ENCODE data around the gene TRIB2. TPM values are rescaled to one million over a fixed set of nuclear protein-coding genes. Genes with fewer than 3 reads are reported as not detected.

The TRIB2 gene
- total RNA-seq, 5 donors from 2014 or later (not counting 1 experiment from before 2014, with no cell fraction given) = 111 to 131 (median 121) TPM

GRCh38 chr2:12704378-12704777 is 12.4 kb upstream of the TRIB2 start:
- Mint-ChIP-seq H3K9me3 (peaks cover 0 to 3% (median 0%) of the 10 kb centered on the region in 3 donors), H3K4me1 (peaks cover 52 to 63% (median 58%) of the 10 kb centered on the region in 3 donors), H3K36me3 (no peaks in the 10 kb centered on the region), H3K27me3 (no peaks in the 10 kb centered on the region), H3K27ac (no peak overlapping the region), H3K4me3 (no peak overlapping the region)
- DNase-seq (no peak), ATAC-seq (replicated peaks in 1 of 4) (no peak)
- Histone ChIP-seq H3K4me1 (ENCODE audit: control insufficient read depth in 1 of 2, extremely low read depth in 1 of 2, insufficient read depth in 2 of 2, low read length in 2 of 2) (peaks cover 15 to 38% of the 10 kb centered on the region in 2 experiments), H3K9me3 (no peaks in the 10 kb centered on the region), H3K27ac (ENCODE audit: low read length) (no peak overlapping the region), H3K4me3 (ENCODE audit: control insufficient read depth in 1 of 2, extremely low read depth in 1 of 2, low read length in 1 of 2) (no peak overlapping the region), H3K36me3 (ENCODE audit: control insufficient read depth in 2 of 2, extremely low read depth in 1 of 2, insufficient read depth in 1 of 2, low read length in 1 of 2) (no peaks in the 10 kb centered on the region), H3K27me3 (replicated peaks in 1 of 2; ENCODE audit: control insufficient read depth in 2 of 2, extremely low read depth in 1 of 2, insufficient read depth in 2 of 2, low read length in 1 of 2) (no peaks in the 10 kb centered on the region)
- ChIA-PET POLR2A (no interaction called here), CTCF (interaction anchor here (0.8 to 2.4 kb wide), 2 partner anchors 12 kb away, joined by 3 to 8 read pairs; no protein-coding TSS in a partner anchor)

GRCh38 chr2:12705230-12705629 is 11.5 kb upstream of the TRIB2 start:
- no peaks in the 10 kb centered on the region for H3K36me3 Mint-ChIP-seq
- H3K27me3 ChIP-seq (replicated peaks in 1 of 2; ENCODE audit: control insufficient read depth in 2 of 2, extremely low read depth in 1 of 2, insufficient read depth in 2 of 2, low read length in 1 of 2) = no peaks in the 10 kb centered on the region
- H3K36me3 ChIP-seq (ENCODE audit: control insufficient read depth in 2 of 2, extremely low read depth in 1 of 2, insufficient read depth in 1 of 2, low read length in 1 of 2) = no peaks in the 10 kb centered on the region
- no CpG with 5 or more reads among the region's 1 CpG for WGBS (ENCODE audit: insufficient coverage)
- H3K4me3 Mint-ChIP-seq = no peak overlapping the region
- ChIA-PET CTCF (interaction anchor here (1.0 to 1.1 kb wide), 2 partner anchors 11 kb away, joined by 3 to 5 read pairs; partner anchors contain the start of gene TRIB2 (in 1 of the 2)), POLR2A (no interaction called here)
- peak overlapping the region; percentile 32 to 71 for H3K27ac Mint-ChIP-seq
- H3K4me1 Mint-ChIP-seq = peaks cover 61 to 72% (median 66%) of the 10 kb centered on the region in 3 donors
- ATAC-seq (replicated peaks in 1 of 4) = no peak
- peaks cover 0 to 3% (median 0%) of the 10 kb centered on the region in 3 donors for H3K9me3 Mint-ChIP-seq
- DNase-seq = no peak
- H3K4me1 ChIP-seq (ENCODE audit: control insufficient read depth in 1 of 2, extremely low read depth in 1 of 2, insufficient read depth in 2 of 2, low read length in 2 of 2) = peaks cover 24 to 47% of the 10 kb centered on the region in 2 experiments
- H3K4me3 ChIP-seq (ENCODE audit: control insufficient read depth in 1 of 2, extremely low read depth in 1 of 2, low read length in 1 of 2) = no peak overlapping the region
- no peaks in the 10 kb centered on the region for H3K27me3 Mint-ChIP-seq
- H3K27ac ChIP-seq (ENCODE audit: low read length) = peak overlapping the region; percentile 29
- no peaks in the 10 kb centered on the region for H3K9me3 ChIP-seq

GRCh38 chr2:12705742-12706141 is 11.0 kb upstream of the TRIB2 start:
- Histone ChIP-seq H3K27me3 (replicated peaks in 1 of 2; ENCODE audit: control insufficient read depth in 2 of 2, extremely low read depth in 1 of 2, insufficient read depth in 2 of 2, low read length in 1 of 2) (no peaks in the 10 kb centered on the region), H3K4me3 (ENCODE audit: control insufficient read depth in 1 of 2, extremely low read depth in 1 of 2, low read length in 1 of 2) (no peak overlapping the region), H3K36me3 (ENCODE audit: control insufficient read depth in 2 of 2, extremely low read depth in 1 of 2, insufficient read depth in 1 of 2, low read length in 1 of 2) (no peaks in the 10 kb centered on the region), H3K9me3 (no peaks in the 10 kb centered on the region), H3K27ac (ENCODE audit: low read length) (peak overlapping the region; percentile 2), H3K4me1 (ENCODE audit: control insufficient read depth in 1 of 2, extremely low read depth in 1 of 2, insufficient read depth in 2 of 2, low read length in 2 of 2) (peaks cover 29 to 50% of the 10 kb centered on the region in 2 experiments)
- DNase-seq = no peak
- peaks cover 0 to 3% (median 0%) of the 10 kb centered on the region in 3 donors for H3K9me3 Mint-ChIP-seq
- H3K27me3 Mint-ChIP-seq = no peaks in the 10 kb centered on the region
- no peak for ATAC-seq (replicated peaks in 1 of 4)
- no peaks in the 10 kb centered on the region for H3K36me3 Mint-ChIP-seq
- POLR2A ChIA-PET = no interaction called here
- CTCF ChIA-PET = interaction anchor here (1.0 to 1.1 kb wide), 2 partner anchors 10 to 11 kb away, joined by 3 to 5 read pairs; partner anchors contain the start of gene TRIB2 (in 1 of the 2)
- WGBS (ENCODE audit: insufficient coverage) = 100% methylated on average over 1 of the region's 2 CpGs
- H3K4me3 Mint-ChIP-seq = no peak overlapping the region
- H3K4me1 Mint-ChIP-seq = peaks cover 66 to 77% (median 71%) of the 10 kb centered on the region in 3 donors
- peak overlapping the region in 1 of 2 donors; percentile 49 for H3K27ac Mint-ChIP-seq

- ChIA-PET CTCF (interaction anchor here in 1 of 2 donors (0.5 to 1.2 kb wide), 4 partner anchors 9 to 1548 kb away, joined by 3 to 14 read pairs (median 4); no protein-coding TSS in a partner anchor), POLR2A (interaction anchor here (0.7 to 0.9 kb wide), 2 partner anchors 8 to 825 kb away, joined by 6 to 7 read pairs; partner anchors contain the start of gene TRIB2 (in 1 of the 2))
- H3K9me3 ChIP-seq = no peaks in the 10 kb centered on the region
- Mint-ChIP-seq H3K4me3 (peak overlapping the region in 1 of 3 donors; percentile 66), H3K4me1 (peaks cover 66 to 80% (median 72%) of the 10 kb centered on the region in 3 donors), H3K9me3 (peaks cover 0 to 5% (median 3%) of the 10 kb centered on the region in 3 donors), H3K27me3 (no peaks in the 10 kb centered on the region), H3K27ac (peak overlapping the region; percentile 86 to 98), H3K36me3 (no peaks in the 10 kb centered on the region)
- no peak overlapping the region for H3K4me3 ChIP-seq (ENCODE audit: control insufficient read depth in 1 of 2, extremely low read depth in 1 of 2, low read length in 1 of 2)
- DNase-seq (no peak), ATAC-seq (replicated peaks in 1 of 4) (peak in 1 of 4 experiments; percentile 3)
- peak overlapping the region; percentile 80 for H3K27ac ChIP-seq (ENCODE audit: low read length)
- H3K4me1 ChIP-seq (ENCODE audit: control insufficient read depth in 1 of 2, extremely low read depth in 1 of 2, insufficient read depth in 2 of 2, low read length in 2 of 2) = peaks cover 31 to 44% of the 10 kb centered on the region in 2 experiments
- H3K27me3 ChIP-seq (replicated peaks in 1 of 2; ENCODE audit: control insufficient read depth in 2 of 2, extremely low read depth in 1 of 2, insufficient read depth in 2 of 2, low read length in 1 of 2) = no peaks in the 10 kb centered on the region
- 97% methylated on average over 6 of the region's 8 CpGs for WGBS (ENCODE audit: insufficient coverage)
- no peaks in the 10 kb centered on the region for H3K36me3 ChIP-seq (ENCODE audit: control insufficient read depth in 2 of 2, extremely low read depth in 1 of 2, insufficient read depth in 1 of 2, low read length in 1 of 2)
These were observed 8.1 kb upstream of the TRIB2 start for GRCh38 chr2:12708508-12709206.

- DNase-seq (peak in 25 of 35 experiments; percentile 13 to 74 (median 37)), ATAC-seq (replicated peaks in 1 of 4) (peak; percentile 90 to 96 (median 93))
- H3K9me3 ChIP-seq = no peaks in the 10 kb centered on the region
- CTCF ChIA-PET = interaction anchor here in 1 of 2 donors (0.5 to 1.2 kb wide), 5 partner anchors 9 to 1548 kb away, joined by 3 to 14 read pairs (median 3); no protein-coding TSS in a partner anchor
- H3K27ac Mint-ChIP-seq = peak overlapping the region; percentile 86 to 98
- H3K9me3 Mint-ChIP-seq = peaks cover 0 to 5% (median 3%) of the 10 kb centered on the region in 3 donors
- no peaks in the 10 kb centered on the region for H3K27me3 Mint-ChIP-seq
- POLR2A ChIA-PET = interaction anchor here in 1 of 2 donors (0.6 kb wide), 1 partner anchor 381 kb away, joined by 5 read pairs; no protein-coding TSS in a partner anchor
- peak overlapping the region; percentile 80 for H3K27ac ChIP-seq (ENCODE audit: low read length)
- peaks cover 65 to 75% (median 70%) of the 10 kb centered on the region in 3 donors for H3K4me1 Mint-ChIP-seq
- H3K36me3 ChIP-seq (ENCODE audit: control insufficient read depth in 2 of 2, extremely low read depth in 1 of 2, insufficient read depth in 1 of 2, low read length in 1 of 2) = no peaks in the 10 kb centered on the region
- H3K4me3 ChIP-seq (ENCODE audit: control insufficient read depth in 1 of 2, extremely low read depth in 1 of 2, low read length in 1 of 2) = no peak overlapping the region
- peaks cover 31 to 44% of the 10 kb centered on the region in 2 experiments for H3K4me1 ChIP-seq (ENCODE audit: control insufficient read depth in 1 of 2, extremely low read depth in 1 of 2, insufficient read depth in 2 of 2, low read length in 2 of 2)
- no peaks in the 10 kb centered on the region for H3K36me3 Mint-ChIP-seq
- H3K27me3 ChIP-seq (replicated peaks in 1 of 2; ENCODE audit: control insufficient read depth in 2 of 2, extremely low read depth in 1 of 2, insufficient read depth in 2 of 2, low read length in 1 of 2) = no peaks in the 10 kb centered on the region
- peak overlapping the region in 2 of 3 donors; percentile 10 to 66 for H3K4me3 Mint-ChIP-seq
These were observed 7.6 kb upstream of the TRIB2 start for GRCh38 chr2:12709207-12709522.

GRCh38 chr2:12710301-12710700 is 6.4 kb upstream of the TRIB2 start:
- no peaks in the 10 kb centered on the region for H3K36me3 ChIP-seq (ENCODE audit: control insufficient read depth in 2 of 2, extremely low read depth in 1 of 2, insufficient read depth in 1 of 2, low read length in 1 of 2)
- H3K9me3 ChIP-seq = no peaks in the 10 kb centered on the region
- ChIA-PET CTCF (interaction anchor here in 1 of 2 donors (0.6 to 0.7 kb wide), 2 partner anchors 147 to 546 kb away, joined by 3 read pairs; no protein-coding TSS in a partner anchor), POLR2A (no interaction called here)
- H3K27ac ChIP-seq (ENCODE audit: low read length) = peak overlapping the region; percentile 80
- H3K27me3 Mint-ChIP-seq = no peaks in the 10 kb centered on the region
- ATAC-seq (replicated peaks in 1 of 4) = no peak
- H3K4me1 ChIP-seq (ENCODE audit: control insufficient read depth in 1 of 2, extremely low read depth in 1 of 2, insufficient read depth in 2 of 2, low read length in 2 of 2) = peaks cover 31 to 45% of the 10 kb centered on the region in 2 experiments
- WGBS (ENCODE audit: insufficient coverage) = no CpG with 5 or more reads among the region's 4 CpGs
- H3K27me3 ChIP-seq (replicated peaks in 1 of 2; ENCODE audit: control insufficient read depth in 2 of 2, extremely low read depth in 1 of 2, insufficient read depth in 2 of 2, low read length in 1 of 2) = no peaks in the 10 kb centered on the region
- no peak overlapping the region for H3K4me3 ChIP-seq (ENCODE audit: control insufficient read depth in 1 of 2, extremely low read depth in 1 of 2, low read length in 1 of 2)
- peak overlapping the region; percentile 86 to 98 for H3K27ac Mint-ChIP-seq
- H3K4me1 Mint-ChIP-seq = peaks cover 65 to 75% (median 70%) of the 10 kb centered on the region in 3 donors
- no peak for DNase-seq
- no peaks in the 10 kb centered on the region for H3K36me3 Mint-ChIP-seq
- peak overlapping the region in 1 of 3 donors; percentile 66 for H3K4me3 Mint-ChIP-seq
- H3K9me3 Mint-ChIP-seq = peaks cover 0 to 5% (median 2%) of the 10 kb centered on the region in 3 donors

Data from T-cell (primary cell).